Thyroid gland (tissue), 4 donors: Measurements from ENCODE around the gene ELFN2.

Experiments
- POLR2A ChIP-seq, 2 donors: fragments of 450-650 bp; IDR thresholded peaks; one replicate each; pipeline ENCODE4 v1.6.1; 2017; ENCODE audit warnings: antibody characterized with exemption in 2 of 2, mild to moderate bottlenecking in 2 of 2, moderate library complexity in 1 of 2
- TF ChIP-seq, protein P1 (sequence below), 6 experiments: fragments of 200-600 bp in 3 of 6; fragments of 450-650 bp in 3 of 6; sonication (generic) in 3 of 6; IDR thresholded peaks; one replicate each; pipeline ENCODE4 v1.5.1; 2016 to 2019; ENCODE audit warnings: antibody characterized with exemption in 6 of 6, mild to moderate bottlenecking in 2 of 6, inconsistent platforms in 1 of 6, moderate library complexity in 1 of 6

DNA sequence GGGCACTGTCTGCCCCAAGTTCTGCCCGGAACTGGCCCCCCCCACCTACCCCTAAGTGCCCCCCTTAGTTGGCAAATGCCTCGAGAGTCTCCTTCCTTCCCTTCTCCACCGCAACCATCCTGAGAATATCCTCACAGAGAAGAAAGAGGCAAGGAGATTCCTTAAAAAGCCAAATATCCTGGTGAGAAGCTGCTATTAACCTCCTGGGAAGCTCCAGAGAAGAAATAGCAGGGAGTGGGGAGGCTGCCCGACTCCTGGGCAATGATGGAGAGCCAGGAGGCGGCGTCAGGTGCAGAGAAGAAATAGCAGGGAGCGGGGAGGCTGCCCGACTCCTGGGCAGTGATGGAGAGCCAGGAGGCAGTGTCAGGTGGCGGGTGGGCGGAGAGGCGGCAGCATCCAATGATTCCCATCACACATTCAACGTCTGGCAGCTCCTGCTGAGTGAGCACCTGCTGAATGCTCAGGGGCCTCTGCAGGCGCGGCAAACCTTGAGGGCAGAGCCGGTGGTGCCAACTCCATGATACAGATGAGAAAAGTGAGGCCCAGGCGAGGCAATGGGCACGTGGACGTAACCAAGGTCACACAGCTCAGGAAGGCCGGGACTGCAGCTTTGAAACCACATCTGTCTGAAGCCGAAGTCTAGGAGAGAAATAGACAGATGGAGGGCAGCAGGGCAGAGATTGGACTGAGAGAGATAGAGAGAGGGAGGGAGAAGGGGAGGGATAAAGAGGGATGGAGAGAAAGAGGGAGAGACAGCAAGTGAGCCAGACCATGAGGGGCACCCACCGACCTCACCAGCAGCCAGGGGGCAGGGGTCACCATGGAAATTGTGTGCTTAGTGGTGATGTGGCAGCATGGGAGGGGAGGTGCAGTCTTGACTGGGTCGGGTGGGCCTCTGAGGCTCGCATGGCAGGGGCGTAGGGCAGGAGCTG is 86.7 kb downstream of the ELFN2 start:
- TF ChIP-seq POLR2A (IDR thresholded peaks at IDR 0.05) = no peak
- TF ChIP-seq, protein P1, sequence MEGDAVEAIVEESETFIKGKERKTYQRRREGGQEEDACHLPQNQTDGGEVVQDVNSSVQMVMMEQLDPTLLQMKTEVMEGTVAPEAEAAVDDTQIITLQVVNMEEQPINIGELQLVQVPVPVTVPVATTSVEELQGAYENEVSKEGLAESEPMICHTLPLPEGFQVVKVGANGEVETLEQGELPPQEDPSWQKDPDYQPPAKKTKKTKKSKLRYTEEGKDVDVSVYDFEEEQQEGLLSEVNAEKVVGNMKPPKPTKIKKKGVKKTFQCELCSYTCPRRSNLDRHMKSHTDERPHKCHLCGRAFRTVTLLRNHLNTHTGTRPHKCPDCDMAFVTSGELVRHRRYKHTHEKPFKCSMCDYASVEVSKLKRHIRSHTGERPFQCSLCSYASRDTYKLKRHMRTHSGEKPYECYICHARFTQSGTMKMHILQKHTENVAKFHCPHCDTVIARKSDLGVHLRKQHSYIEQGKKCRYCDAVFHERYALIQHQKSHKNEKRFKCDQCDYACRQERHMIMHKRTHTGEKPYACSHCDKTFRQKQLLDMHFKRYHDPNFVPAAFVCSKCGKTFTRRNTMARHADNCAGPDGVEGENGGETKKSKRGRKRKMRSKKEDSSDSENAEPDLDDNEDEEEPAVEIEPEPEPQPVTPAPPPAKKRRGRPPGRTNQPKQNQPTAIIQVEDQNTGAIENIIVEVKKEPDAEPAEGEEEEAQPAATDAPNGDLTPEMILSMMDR (IDR thresholded peaks at IDR 0.05) = no peak
